ENCODE results near the gene FAM234A.
"Not testable (repeated sequence)": the region's sequence is repeated elsewhere in the genome, so short reads cannot be mapped to it uniquely, and the experiment has no call there.

Gene FAM234A

DNA sequence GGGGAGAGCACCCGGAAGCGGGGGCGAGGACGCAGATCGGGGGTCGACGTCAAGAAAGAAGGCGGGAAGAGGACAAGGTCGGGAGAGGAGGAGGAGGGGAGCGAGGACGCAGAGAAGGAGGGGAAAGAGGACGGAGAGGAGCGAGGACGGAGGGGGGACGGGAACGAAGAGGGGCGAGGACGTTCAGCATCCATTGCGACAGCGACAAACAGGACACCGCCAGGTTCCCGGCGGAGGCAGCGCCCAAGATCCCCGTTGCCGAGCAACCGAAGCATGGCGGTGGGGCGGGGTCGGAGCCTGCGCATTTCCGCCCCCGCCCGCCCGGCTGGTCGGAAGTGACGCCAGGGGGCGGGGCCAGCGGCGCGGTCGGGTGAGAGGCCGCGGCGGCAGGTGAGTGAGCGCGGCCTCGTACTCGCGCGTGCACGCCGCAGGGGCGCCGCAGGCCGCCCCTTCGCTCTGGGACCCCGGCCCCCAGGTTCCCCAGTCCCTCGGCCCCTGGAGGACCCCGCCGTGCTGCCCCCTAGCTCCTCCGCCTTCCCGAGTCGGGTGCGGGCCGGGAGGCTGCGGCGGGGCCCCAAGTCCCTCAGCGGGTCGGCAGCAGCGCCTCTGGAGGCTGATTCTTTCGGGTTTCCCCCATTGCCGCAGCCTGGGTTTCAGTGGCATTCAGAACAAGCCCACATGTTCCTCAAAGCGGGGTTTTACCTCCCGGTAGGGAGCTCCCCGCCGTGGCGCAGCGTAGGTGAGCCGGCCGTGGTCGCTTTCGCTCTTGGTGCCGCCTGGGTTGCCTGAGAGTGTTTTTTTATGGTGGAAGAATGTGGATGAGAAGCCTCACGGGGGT lies at the start of gene FAM234A:
Gene FAM234A, plus strand, starts transcription at position 354 of the 838 bp plus-strand sequence. CDS start 19,593 bp downstream, outside the sequence.
- DNase-seq = peak; percentile 25 to 92 (median 85)

- no peak for DNase-seq
Measured at GRCh38 chr16:185213-185612, 49.4 kb upstream of the FAM234A start.

- DNase-seq = no peak
Measured at GRCh38 chr16:185691-186090, 48.9 kb upstream of the FAM234A start.

GRCh38 chr16:187330-187729 lies 47.3 kb upstream of the FAM234A start:
- no peak for DNase-seq

DNA sequence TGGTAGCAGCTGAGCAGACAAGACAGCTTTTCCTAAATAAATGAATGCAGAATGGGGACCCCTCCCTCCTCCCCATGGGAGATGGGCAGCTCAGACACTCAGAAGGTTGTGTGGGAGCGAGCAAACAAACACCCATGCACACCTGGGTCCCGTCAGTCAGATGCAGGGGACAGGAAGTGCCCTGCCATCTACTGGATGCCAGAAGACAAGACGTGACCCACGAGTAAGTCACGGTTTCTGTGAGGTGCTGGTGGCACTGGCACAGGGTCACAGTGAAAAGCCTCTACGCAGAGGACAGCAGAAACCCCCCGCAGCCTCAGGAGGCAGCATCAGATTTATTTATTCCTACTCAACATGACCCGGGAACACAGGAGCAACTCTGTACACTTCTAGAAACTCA lies 45.9 kb upstream of the FAM234A start:
- DNase-seq = no peak

DNA sequence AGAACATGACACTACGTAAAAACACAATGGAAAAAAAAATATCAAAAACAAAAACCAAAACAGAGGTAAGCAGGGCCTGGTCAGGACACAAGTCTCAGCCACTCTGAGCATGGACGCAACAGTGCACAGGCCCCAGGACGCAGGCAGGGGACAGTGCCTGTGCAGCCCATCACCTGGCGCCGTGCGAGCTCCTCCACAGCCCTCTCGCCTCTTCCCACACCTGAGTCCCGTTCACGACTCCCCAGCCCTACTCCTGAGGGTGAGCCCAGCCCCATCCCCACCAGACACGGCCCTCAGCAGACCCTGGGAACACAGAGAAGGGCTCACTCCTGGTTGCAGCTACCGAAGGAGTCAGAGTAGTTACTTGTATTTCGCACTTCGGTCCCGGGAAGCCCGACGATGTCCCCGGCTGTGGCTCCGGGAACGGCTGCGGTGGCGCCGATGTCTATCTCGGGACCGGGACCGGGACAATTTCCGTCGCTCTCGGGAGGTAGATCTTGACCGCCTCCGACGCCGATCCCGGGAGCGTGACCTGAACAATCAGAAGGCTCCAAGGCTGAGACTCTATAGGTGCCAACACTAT lies 44.9 kb upstream of the FAM234A start:
- DNase-seq = no peak

DNA sequence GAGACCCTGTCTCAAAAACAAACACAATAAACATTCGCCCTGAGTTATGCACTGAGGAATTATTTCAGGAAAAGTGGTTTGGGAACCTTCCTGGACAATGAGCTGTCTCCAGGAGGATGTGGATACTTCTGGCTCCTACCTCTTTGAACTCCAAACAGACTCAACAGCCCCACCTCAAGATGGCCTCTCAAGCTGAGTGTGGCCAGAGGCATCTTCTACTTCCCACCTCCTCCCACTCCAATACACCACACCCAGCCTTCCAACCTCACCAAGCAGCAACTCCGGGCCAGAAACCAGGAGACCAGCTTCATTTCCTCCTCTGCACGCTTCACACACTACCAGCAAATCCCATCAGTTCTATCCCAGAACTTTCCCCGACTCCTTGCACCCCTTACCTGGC lies 42.8 kb upstream of the FAM234A start:
- DNase-seq = no peak

GRCh38 chr16:192686-193085 lies 41.9 kb upstream of the FAM234A start:
- DNase-seq = no peak

GRCh38 chr16:193441-193840 lies 41.2 kb upstream of the FAM234A start:
- DNase-seq = no peak

- DNase-seq = no peak
Measured at GRCh38 chr16:194516-194915, 40.1 kb upstream of the FAM234A start.

DNA sequence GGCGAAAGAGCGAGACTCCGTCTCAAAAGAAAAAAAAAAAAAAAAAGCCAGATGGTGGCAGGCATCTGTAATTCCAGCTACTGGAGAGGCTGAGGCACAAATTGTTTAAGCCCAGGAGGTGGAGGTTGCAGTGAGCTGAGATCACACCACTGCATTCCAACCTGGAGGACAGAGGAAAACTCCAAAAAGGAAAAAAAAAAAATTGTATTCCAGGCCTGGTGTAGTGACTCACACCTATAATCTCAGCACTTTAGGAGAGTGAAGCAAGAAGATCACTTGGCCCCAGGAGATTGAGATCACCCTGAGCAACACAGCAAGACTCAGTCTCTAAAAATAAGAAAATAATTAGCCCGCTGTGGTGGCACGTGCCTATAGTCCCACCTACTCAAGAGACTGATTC lies 34.2 kb upstream of the FAM234A start:
- DNase-seq = no peak

DNA sequence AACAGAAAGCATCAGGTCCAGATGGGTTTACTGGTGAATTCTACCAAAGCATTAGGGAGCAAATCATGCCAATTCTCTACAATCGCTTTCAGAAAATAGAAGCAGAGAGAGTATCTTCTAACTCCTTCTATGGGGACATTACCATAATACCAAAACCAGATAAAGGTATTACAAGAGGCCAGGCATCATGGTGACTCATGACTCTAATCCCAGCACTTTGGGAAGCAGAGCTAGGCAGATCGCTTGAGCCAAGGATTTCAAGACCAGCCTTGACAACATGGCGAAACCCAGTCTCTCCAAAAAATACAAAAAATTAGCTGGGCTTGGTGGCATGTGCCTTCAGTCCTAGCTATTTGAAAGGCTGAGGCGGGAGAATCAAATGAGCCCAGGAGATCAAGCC lies 31.4 kb upstream of the FAM234A start:
- no peak for DNase-seq

GRCh38 chr16:204046-204445 lies 30.6 kb upstream of the FAM234A start:
- not testable (repeated sequence) for DNase-seq

- DNase-seq = not testable (repeated sequence)
Measured at GRCh38 chr16:209359-209758, 25.3 kb upstream of the FAM234A start.

GRCh38 chr16:211631-212180 lies 22.9 kb upstream of the FAM234A start:
- not testable (repeated sequence) for DNase-seq

DNA sequence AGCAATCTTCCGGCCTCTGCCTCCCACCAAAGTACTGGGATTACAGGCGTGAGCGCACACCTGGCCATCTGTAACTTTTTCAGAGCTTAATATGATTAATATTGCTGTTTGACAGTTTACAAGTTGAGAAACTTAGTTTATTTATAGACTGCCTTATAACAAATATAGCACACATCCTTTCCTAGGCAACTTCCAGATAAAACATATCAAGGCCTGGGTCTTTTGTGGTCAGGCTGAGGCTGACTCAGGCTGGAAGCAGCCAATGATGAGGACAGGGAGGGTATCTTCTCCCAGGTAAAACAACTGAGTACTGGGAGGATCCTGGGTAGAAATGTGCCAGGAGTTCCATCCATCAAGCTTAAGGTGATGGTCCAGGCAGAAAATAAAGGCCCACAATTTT lies 21.6 kb upstream of the FAM234A start:
- no peak for DNase-seq

GRCh38 chr16:220021-220420 lies 14.6 kb upstream of the FAM234A start:
- no peak for DNase-seq

GRCh38 chr16:228151-228851 lies 6.3 kb upstream of the FAM234A start:
- no peak for DNase-seq

- DNase-seq = peak; percentile 56 to 98 (median 84)
Measured at GRCh38 chr16:228852-229730, 5.5 kb upstream of the FAM234A start, which contains the start of gene LUC7L. Gene LUC7L, minus strand, starts transcription at chr16:229449. Its CDS starts 110 bp downstream, at chr16:229339.

GRCh38 chr16:229731-230281 lies 4.8 kb upstream of the FAM234A start:
- DNase-seq = no peak

- DNase-seq = not testable (repeated sequence)
Measured at GRCh38 chr16:230351-230750, 4.3 kb upstream of the FAM234A start.

Measured in hypothalamus (tissue), 51 donors.